Pancreas (tissue), 10 donors: ENCODE data around the gene LGR6. TPM values are rescaled to one million over a fixed set of nuclear protein-coding genes. Genes with fewer than 3 reads are reported as not detected.

ENCODE experiments used
- ATAC-seq, 4 donors: fragments of 200-7000 bp; cut with Tn5 transposase; one replicate each; pipeline versions ENCODE4 v1.8.0 to v1.9.1; 2020; ENCODE audit warnings: mild to moderate bottlenecking in 4 of 4, moderate library complexity in 4 of 4
- DNase-seq, 6 donors: peaks; one replicate each; pipeline ENCODE4 v3.0.0-alpha.2; 2020
- FAIRE-seq: peaks from 2 replicates; lab custom pipeline; 2012; peaks lifted over from hg19 to GRCh38; lab: Jason Lieb, UNC
- H3K27ac ChIP-seq, 4 donors: fragments of 200-600 bp; sonication (generic); 1 replicate in 3 of 4; 2 replicates in 1 of 4; pipeline versions ENCODE4 v1.5.0 to v1.8.0; 2020
- H3K27me3 ChIP-seq, 4 donors: fragments of 200-600 bp; one replicate each; pipeline ENCODE4 v1.8.0; 2021
- H3K36me3 ChIP-seq, 3 donors: fragments of 200-600 bp; sonication (generic) in 1 of 3; one replicate each; pipeline versions ENCODE4 v1.5.0 to v1.8.0; 2020 to 2021
- H3K4me1 ChIP-seq, 3 donors: fragments of 200-600 bp; one replicate each; pipeline ENCODE4 v1.8.0; 2021
- H3K4me3 ChIP-seq, 4 donors: fragments of 200-600 bp; sonication (generic) in 2 of 4; one replicate each; pipeline versions ENCODE4 v1.5.0 to v1.8.0; 2020 to 2021
- H3K9me3 ChIP-seq, 4 donors: fragments of 200-600 bp; one replicate each; pipeline ENCODE4 v1.8.0; 2021
- CTCF ChIP-seq, 4 donors: fragments of 200-600 bp; sonication (generic) in 3 of 4; IDR thresholded peaks; one replicate each; pipeline versions ENCODE4 v1.5.0 to v1.8.0; 2021; ENCODE audit warnings: antibody characterized with exemption in 4 of 4
- WGBS, 2 donors: extraction: QIAGEN DNeasy Blood & Tissue Kit; methylation state at CpG; one replicate each; pipeline ENCODE4 v1.1.7; 2013; 5-methylcytosine and 5-hydroxymethylcytosine counted together
- intact Hi-C, 3 donors: fragments of 100-400 bp; cut with DNase I; formaldehyde crosslinking; loops; one replicate each; pipeline versions ENCODE4 v1.11.1 to v1.14.2; 2022
- polyA plus RNA-seq, 2 donors: library from polyadenylated mRNA; stranded (reverse); fragments of 200-250 nt; gene quantifications; one replicate each; pipeline ENCODE4 v1.2.3, GENCODE V29; 2013
- total RNA-seq, 6 donors: library from RNA; stranded (reverse); fragmentation: NEBNext Ultra II Directional in 4 of 6; extraction: Animal tissue kit (Norgen Biotek cat#: 25700) in 4 of 6; gene quantifications; one replicate each; pipeline versions ENCODE4 v1.2.1 to v1.2.4, GENCODE V29; 2021 to 2023
- donor health status: healthy with polysubstance abuse.
- donor health status: DM: no; HTN: no; CAD: no; lungs with moderate emphysema.
- donor health status: DM: no; HTN: no; CAD: no.
- donor health status: control.
- donor health status: control.
- donor health status: Bipolar disorder and iron deficiency.
- donor health status: DM: yes; HTN: yes; CAD: no.
- donor health status: DM: no; HTN: no; CAD: no.
- donor health status: DM: no; HTN: no; CAD: no.
- donor health status: DM: yes; HTN: yes; CAD: no.

LGR6 gene
- total and polyA plus RNA-seq, 8 donors: 0.06 to 0.47 (median 0.15) TPM; not detected in 3

GRCh38 chr1:202194328-202194648 is 689 bp downstream of the LGR6 start:
- Histone ChIP-seq H3K4me1 (no peaks in the 10 kb centered on the region), H3K27ac (no peak overlapping the region), H3K9me3 (no peaks in the 10 kb centered on the region), H3K36me3 (no peaks in the 10 kb centered on the region), H3K27me3 (peaks cover 0 to 7% (median 4%) of the 10 kb centered on the region in 4 donors), H3K4me3 (no peak overlapping the region)
- FAIRE-seq: no peak
- 39 to 40% methylated on average over 11 of the region's 11 CpGs for WGBS, 2 donors
- ATAC-seq: no peak
- intact Hi-C loops: no loop called here
- DNase-seq: peak in 1 of 6 donors; percentile 62
- TF ChIP-seq CTCF (IDR thresholded peaks at IDR 0.05): no peak

DNA sequence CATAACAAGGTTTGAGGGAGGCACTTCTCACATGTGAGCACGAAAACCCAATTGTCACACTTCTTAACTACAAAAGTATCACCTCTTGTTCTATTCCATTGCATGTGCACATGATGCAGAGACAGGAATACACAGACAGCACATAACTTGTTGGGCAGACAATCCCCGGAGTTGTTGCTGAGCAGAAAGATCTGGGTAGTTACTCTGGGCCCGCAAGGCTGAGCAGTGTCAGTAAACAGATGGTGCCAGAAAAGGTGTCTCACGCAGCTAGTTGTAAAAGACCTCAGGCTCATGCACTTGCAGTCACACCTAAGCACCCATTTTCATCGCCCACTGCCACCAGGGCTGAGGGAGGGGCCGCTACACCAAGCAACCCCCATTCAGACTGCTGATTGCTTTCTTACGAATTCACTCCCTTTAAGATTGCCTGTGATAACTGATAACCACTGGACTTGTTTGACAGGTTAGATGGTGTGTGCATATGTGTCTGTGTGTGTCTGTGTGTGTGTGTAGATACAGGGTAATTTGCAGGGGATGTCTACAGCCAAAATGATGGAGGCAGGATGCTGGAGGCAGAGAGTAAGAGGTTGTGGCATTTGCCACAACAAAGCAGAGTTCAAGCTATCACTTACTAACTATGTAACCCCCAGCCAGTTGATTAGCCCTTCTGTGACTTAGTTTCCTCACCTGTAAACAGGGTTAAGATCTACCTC is 4.2 kb downstream of the LGR6 start:
- no peak for TF ChIP-seq CTCF (IDR thresholded peaks at IDR 0.05)
- intact Hi-C loops: no loop called here
- Histone ChIP-seq H3K9me3 (no peaks in the 10 kb centered on the region), H3K27me3 (peaks cover 0 to 5% (median 4%) of the 10 kb centered on the region in 4 donors), H3K4me1 (no peaks in the 10 kb centered on the region), H3K27ac (no peak overlapping the region), H3K4me3 (no peak overlapping the region), H3K36me3 (no peaks in the 10 kb centered on the region)
- no peak for DNase-seq
- no peak for ATAC-seq
- 59 to 66% methylated on average over 7 of the region's 7 CpGs for WGBS, 2 donors
- no peak for FAIRE-seq

GRCh38 chr1:202198366-202198724 is 4.7 kb downstream of the LGR6 start:
- TF ChIP-seq CTCF (IDR thresholded peaks at IDR 0.05): no peak
- Histone ChIP-seq H3K4me3 (no peak overlapping the region), H3K4me1 (no peaks in the 10 kb centered on the region), H3K36me3 (no peaks in the 10 kb centered on the region), H3K27ac (no peak overlapping the region), H3K27me3 (peaks cover 0 to under 1% (median under 1%) of the 10 kb centered on the region in 4 donors), H3K9me3 (no peaks in the 10 kb centered on the region)
- WGBS, 2 donors: 32 to 43% methylated on average over 1 of the region's 1 CpG
- ATAC-seq (no peak), FAIRE-seq (no peak), DNase-seq (no peak)
- intact Hi-C loops: no loop called here

DNA sequence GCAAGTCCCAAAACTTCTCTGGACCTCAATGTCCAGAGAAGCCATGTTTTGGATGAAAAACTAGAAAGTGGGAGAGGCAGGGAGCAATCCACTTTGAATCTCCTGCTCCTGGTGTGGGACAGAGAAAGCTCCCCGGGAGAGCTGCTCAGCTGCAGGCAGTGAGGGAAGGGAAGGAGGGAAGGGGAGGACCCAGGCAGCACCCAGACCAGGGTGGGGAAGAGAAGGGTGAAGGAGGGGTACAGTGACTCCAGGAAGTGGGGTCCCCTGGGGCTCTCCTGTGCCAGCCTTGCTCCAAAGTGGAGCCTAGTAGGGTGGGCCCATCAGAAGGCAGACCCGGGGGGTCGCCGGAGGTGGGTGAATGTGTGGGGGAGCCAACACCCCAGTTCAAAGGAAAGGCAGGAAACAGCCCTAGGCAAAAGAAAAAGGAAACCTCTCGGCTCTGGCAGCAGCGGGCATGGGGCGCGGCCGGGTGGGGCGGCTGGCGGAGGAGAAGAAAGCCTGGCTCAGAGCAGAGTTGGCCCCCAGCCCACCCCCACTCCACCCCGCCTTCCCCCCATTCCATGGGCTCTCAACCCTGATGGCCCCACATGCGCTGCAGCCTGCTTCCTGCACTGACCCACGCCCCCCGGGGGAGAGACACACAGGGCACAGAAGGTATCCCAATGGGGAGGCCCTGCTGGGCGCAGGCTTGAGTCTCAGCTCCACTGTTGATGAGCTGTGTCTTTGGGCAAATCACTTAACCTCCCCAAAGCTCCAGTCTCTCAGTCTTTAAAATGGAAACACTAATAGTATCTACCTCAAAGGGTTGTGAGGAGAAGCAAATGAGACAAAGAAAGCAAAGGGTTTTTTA is 5.7 kb downstream of the LGR6 start:
- Histone ChIP-seq H3K4me3 (no peak overlapping the region), H3K27ac (no peak overlapping the region), H3K36me3 (no peaks in the 10 kb centered on the region), H3K9me3 (no peaks in the 10 kb centered on the region), H3K4me1 (no peaks in the 10 kb centered on the region), H3K27me3 (no peaks in the 10 kb centered on the region)
- WGBS, 2 donors: 71 to 75% methylated on average over 16 of the region's 16 CpGs
- intact Hi-C loops: no loop called here
- DNase-seq: no peak
- FAIRE-seq: no peak
- peak in 1 of 4 donors; percentile 20 for ATAC-seq
- no peak for TF ChIP-seq CTCF (IDR thresholded peaks at IDR 0.05)
